Endothelial cell of umbilical vein (primary cell): ENCODE measurements around the gene ADARB1.

Experiments used
- CTCF ChIP-seq, 2 donors: IDR thresholded peaks; 1 replicate in 1 of 2; 2 replicates in 1 of 2; pipeline ENCODE4 v1.5.1; 2011; ENCODE audit warnings: low read length in 2 of 2, mild to moderate bottlenecking in 2 of 2, moderate library complexity in 2 of 2, control low read depth in 1 of 2, inconsistent platforms in 1 of 2, low read depth in 1 of 2; ENCODE audit not compliant: insufficient read depth in 1 of 2; ENCODE audit errors: extremely low read depth in 1 of 2
- EZH2 ChIP-seq: IDR thresholded peaks from 2 replicates; pipeline ENCODE4 v1.6.1; 2012; ENCODE audit warnings: borderline replicate concordance, low read depth, mild to moderate bottlenecking, moderate library complexity, low read length, inconsistent platforms; ENCODE audit not compliant: severe bottlenecking
- FOS ChIP-seq: IDR thresholded peaks from 2 replicates; pipeline ENCODE4 v1.6.1; 2011; ENCODE audit warnings: mild to moderate bottlenecking, low read length, moderate library complexity, borderline replicate concordance; ENCODE audit not compliant: insufficient read depth
- JUN ChIP-seq: IDR thresholded peaks from 2 replicates; pipeline ENCODE4 v1.6.1; 2011; ENCODE audit warnings: borderline replicate concordance, low read depth; ENCODE audit not compliant: insufficient read length, insufficient read depth
- MYC ChIP-seq: IDR thresholded peaks from one replicate; pipeline ENCODE4 v1.6.1; 2011; ENCODE audit warnings: mild to moderate bottlenecking, low read depth, low read length
- POLR2A ChIP-seq: IDR thresholded peaks from 2 replicates; pipeline ENCODE4 v1.6.1; 2012; ENCODE audit warnings: low read depth, mild to moderate bottlenecking, control low read depth, low read length
- POLR2AphosphoS5 ChIP-seq: IDR thresholded peaks from 2 replicates; pipeline ENCODE4 v1.6.1; 2012; ENCODE audit warnings: low read depth, mild to moderate bottlenecking, control low read depth, low read length, moderate library complexity; ENCODE audit not compliant: insufficient read depth
- TF ChIP-seq, protein P1 (sequence below): IDR thresholded peaks from 2 replicates; pipeline ENCODE4 v1.6.1; 2011; ENCODE audit not compliant: insufficient read depth, insufficient read length

DNA sequence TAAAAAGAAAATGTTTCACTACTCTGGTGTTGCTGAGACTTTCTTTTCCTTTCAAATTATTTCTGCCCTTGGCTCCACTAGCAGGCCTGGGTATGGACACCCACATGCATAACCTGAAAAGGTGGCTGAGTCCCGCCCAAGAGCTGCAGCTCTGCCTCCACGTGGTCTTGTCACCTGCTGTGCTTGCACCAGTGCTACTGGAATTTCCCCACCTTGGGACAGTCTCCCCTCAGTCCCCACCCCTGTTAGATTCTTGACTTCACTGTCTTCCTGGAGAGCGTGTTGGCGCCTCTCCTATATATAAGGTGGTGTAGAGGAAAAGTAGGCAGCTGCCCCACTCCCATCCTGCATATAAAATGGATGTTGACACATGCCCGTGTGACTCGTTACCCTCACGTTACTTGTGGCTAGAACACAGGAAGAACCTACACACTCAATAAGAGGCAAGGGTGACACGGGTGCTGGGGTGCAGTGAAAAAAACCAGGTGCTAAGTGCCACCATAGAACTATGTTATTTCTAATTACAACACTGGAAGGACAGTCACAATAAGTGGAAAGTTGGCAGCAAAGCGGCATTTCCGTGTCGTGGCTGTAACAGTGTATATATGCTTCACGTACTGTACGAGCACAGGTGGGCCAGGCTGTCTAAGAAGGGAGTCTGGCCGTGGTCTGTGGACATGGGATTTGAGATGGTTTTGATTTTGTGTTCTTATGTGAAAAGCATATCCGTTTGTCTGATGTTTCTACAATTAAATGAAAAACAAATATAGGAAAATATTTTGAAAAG lies 152.4 kb downstream of the ADARB1 start:
- TF ChIP-seq CTCF (IDR thresholded peaks at IDR 0.05; ENCODE audit: extremely low read depth in 1 of 2, insufficient read depth in 1 of 2, low read depth in 1 of 2, low read length in 2 of 2): no peak
- no peak for TF ChIP-seq POLR2A
- no peak for TF ChIP-seq JUN
- TF ChIP-seq POLR2AphosphoS5: no peak
- no peak for TF ChIP-seq EZH2
- TF ChIP-seq, protein P1, sequence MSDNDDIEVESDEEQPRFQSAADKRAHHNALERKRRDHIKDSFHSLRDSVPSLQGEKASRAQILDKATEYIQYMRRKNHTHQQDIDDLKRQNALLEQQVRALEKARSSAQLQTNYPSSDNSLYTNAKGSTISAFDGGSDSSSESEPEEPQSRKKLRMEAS: no peak
- TF ChIP-seq FOS: no peak
- TF ChIP-seq MYC: no peak
